Measurements from ENCODE around the gene ANKRD29. TPM values are rescaled to one million over a fixed set of nuclear protein-coding genes. Genes with fewer than 3 reads are reported as not detected.

Gene ANKRD29
- total RNA-seq, 1 donor from 2014 or later: 72.0 TPM

- DNase-seq (no peak), ATAC-seq (no peak)
- Histone ChIP-seq H3K27me3 (no peaks in the 10 kb centered on the region), H3K36me3 (no peaks in the 10 kb centered on the region), H3K27ac (no peak overlapping the region), H3K9me3 (no peaks in the 10 kb centered on the region), H3K4me1 (no peaks in the 10 kb centered on the region), H3K4me3 (no peak overlapping the region)
- TF ChIP-seq CTCF (IDR thresholded peaks at IDR 0.05): no peak
- intact Hi-C loops (cut with DNase I): no loop called here
These were observed 28.0 kb downstream of the ANKRD29 start for GRCh38 chr18:23634692-23635091.

DNA sequence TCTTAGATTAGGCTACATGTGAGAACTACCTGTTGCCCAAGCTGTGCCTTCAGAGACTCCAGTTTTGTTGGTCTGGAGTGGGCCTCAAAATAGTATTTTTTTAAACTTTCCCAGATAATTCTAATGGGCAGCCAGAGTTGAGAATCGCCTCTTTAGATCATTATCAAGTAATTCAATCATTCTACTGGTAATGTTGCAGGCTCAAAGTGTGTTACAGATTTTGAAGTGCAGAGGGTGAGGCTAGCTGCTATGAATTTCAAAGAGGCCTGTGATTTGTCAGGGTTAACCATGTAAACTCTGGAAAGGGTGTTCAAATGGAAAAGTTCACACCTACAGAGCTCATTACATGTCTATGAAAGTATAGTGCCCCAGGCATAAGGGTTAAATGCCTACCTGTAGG is 30.1 kb downstream of the ANKRD29 start:
- intact Hi-C loops (cut with DNase I): no loop called here
- H3K9me3 ChIP-seq: no peaks in the 10 kb centered on the region
- no peak for ATAC-seq
- no peak for TF ChIP-seq CTCF (IDR thresholded peaks at IDR 0.05)
- H3K4me3 ChIP-seq: no peak overlapping the region
- H3K27me3 ChIP-seq: no peaks in the 10 kb centered on the region
- no peaks in the 10 kb centered on the region for H3K4me1 ChIP-seq
- H3K27ac ChIP-seq: no peak overlapping the region
- H3K36me3 ChIP-seq: no peaks in the 10 kb centered on the region
- no peak for DNase-seq

GRCh38 chr18:23631746-23632145 is 31.0 kb downstream of the ANKRD29 start:
- intact Hi-C loops (cut with DNase I): no loop called here
- Histone ChIP-seq H3K27ac (no peak overlapping the region), H3K4me3 (no peak overlapping the region), H3K4me1 (peaks cover 2% of the 10 kb centered on the region), H3K27me3 (no peaks in the 10 kb centered on the region), H3K36me3 (no peaks in the 10 kb centered on the region), H3K9me3 (no peaks in the 10 kb centered on the region)
- ATAC-seq (no peak), DNase-seq (no peak)
- TF ChIP-seq CTCF (IDR thresholded peaks at IDR 0.05): no peak

DNA sequence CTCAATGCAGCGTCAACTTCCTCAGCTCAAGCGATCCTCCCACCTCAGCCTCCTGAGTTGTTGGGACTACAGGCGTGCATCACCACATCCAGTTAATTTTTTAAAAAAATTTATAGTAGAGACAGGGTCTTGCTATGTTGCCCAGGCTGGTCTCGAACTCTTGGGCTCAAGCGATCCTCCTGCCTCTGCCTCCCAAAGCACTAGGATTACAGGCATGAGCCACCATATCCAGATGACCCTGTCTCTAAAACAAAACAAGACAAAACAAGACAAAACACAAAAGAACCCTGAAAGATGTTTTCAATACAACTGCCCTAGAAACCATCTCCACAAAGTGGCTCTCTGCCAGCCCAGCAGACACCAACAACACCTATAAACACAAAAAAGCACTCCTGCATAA is 31.4 kb downstream of the ANKRD29 start:
- DNase-seq: no peak

DNA sequence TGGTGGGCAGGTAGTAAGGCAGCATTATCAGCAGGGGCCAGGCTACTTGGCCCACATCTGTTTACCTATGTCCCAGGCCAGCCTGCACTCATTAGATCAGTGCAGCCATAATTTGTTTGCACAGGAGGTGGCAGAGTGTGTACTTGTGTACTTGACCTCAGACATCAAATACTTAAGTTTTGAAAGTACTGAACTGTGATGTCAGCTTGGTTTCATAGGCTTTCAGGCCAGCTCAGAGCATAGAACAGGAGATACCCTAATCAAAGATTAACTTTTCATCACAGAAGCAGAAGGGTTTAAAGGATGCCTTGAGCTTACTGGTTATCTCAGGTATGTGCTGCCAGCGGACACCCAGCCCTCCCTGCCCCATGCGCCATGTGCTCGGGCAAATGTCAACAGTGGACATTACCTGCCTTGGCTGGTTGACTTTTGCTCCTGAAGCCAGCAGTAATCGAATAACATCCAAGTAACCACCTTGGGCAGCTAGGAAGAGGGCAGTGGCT is 33.2 kb downstream of the ANKRD29 start:
- Histone ChIP-seq H3K27ac (peak overlapping the region; percentile 24), H3K4me1 (peaks cover 8% of the 10 kb centered on the region), H3K9me3 (no peaks in the 10 kb centered on the region), H3K4me3 (no peak overlapping the region), H3K27me3 (no peaks in the 10 kb centered on the region), H3K36me3 (no peaks in the 10 kb centered on the region)
- DNase-seq (peak; percentile 76), ATAC-seq (peak; percentile 95)
- no peak for TF ChIP-seq CTCF (IDR thresholded peaks at IDR 0.05)
- intact Hi-C loops (cut with DNase I): no loop called here

More for the DNA sequence above, 31.4 kb downstream of the ANKRD29 start:
- Histone ChIP-seq H3K27me3 (no peaks in the 10 kb centered on the region), H3K9me3 (no peaks in the 10 kb centered on the region), H3K36me3 (no peaks in the 10 kb centered on the region), H3K4me3 (no peak overlapping the region), H3K4me1 (peaks cover 7% of the 10 kb centered on the region), H3K27ac (no peak overlapping the region)
- intact Hi-C loops (cut with DNase I): no loop called here
- no peak for ATAC-seq
- no peak for TF ChIP-seq CTCF (IDR thresholded peaks at IDR 0.05)

- peak overlapping the region; percentile 48 for H3K27ac ChIP-seq
- no peaks in the 10 kb centered on the region for H3K36me3 ChIP-seq
- H3K4me3 ChIP-seq: no peak overlapping the region
- intact Hi-C loops (cut with DNase I): no loop called here
- no peaks in the 10 kb centered on the region for H3K9me3 ChIP-seq
- peaks cover 8% of the 10 kb centered on the region for H3K4me1 ChIP-seq
- ATAC-seq (no peak), DNase-seq (no peak)
- no peaks in the 10 kb centered on the region for H3K27me3 ChIP-seq
- no peak for TF ChIP-seq CTCF (IDR thresholded peaks at IDR 0.05)
These were observed 34.7 kb downstream of the ANKRD29 start for GRCh38 chr18:23627970-23628369.

Data from upper lobe of right lung (tissue), 1 donor.